Cerebellar cortex (tissue), 1 donor: ENCODE results near the gene ASIC4.

Experiments
- DNase-seq: peaks from one replicate; pipeline ENCODE4 v3.0.0-alpha.2; 2015; ENCODE audit warnings: low spot score

The ASIC4 gene

GRCh38 chr2:219536425-219536824 lies 22.1 kb downstream of the ASIC4 start:
- DNase-seq: no peak

- no peak for DNase-seq
Measured at GRCh38 chr2:219536967-219537366, 22.7 kb downstream of the ASIC4 start.

- DNase-seq: no peak
Measured at GRCh38 chr2:219537657-219538488, 23.6 kb downstream of the ASIC4 start.

GRCh38 chr2:219538504-219538951 lies 24.2 kb downstream of the ASIC4 start:
- DNase-seq: no peak

- DNase-seq: no peak
Measured at GRCh38 chr2:219538956-219539788, 24.9 kb downstream of the ASIC4 start.

- DNase-seq: no peak
Measured at GRCh38 chr2:219539926-219540678, 25.8 kb downstream of the ASIC4 start.

GRCh38 chr2:219540784-219541504 lies 26.7 kb downstream of the ASIC4 start:
- DNase-seq: no peak

GRCh38 chr2:219541611-219542180 lies 27.4 kb downstream of the ASIC4 start:
- peak; percentile 81 for DNase-seq

GRCh38 chr2:219542931-219543595 lies 28.8 kb downstream of the ASIC4 start:
- DNase-seq: peak; percentile 33

- peak; percentile 97 for DNase-seq
Measured at GRCh38 chr2:219543596-219544358, 29.5 kb downstream of the ASIC4 start, which contains the start of the genes CHPF and TMEM198. Gene CHPF (minus strand): TSS chr2:219543809. CDS start chr2:219543538, 271 bp downstream. Gene TMEM198 (plus strand): TSS chr2:219544028. CDS start chr2:219544728, 700 bp downstream.

- DNase-seq: no peak
Measured at GRCh38 chr2:219544567-219544966, 30.3 kb downstream of the ASIC4 start.

GRCh38 chr2:219545295-219545942 lies 31.1 kb downstream of the ASIC4 start:
- DNase-seq: no peak

GRCh38 chr2:219545943-219546352 lies 31.7 kb downstream of the ASIC4 start:
- DNase-seq: no peak

GRCh38 chr2:219547621-219548020 lies 33.3 kb downstream of the ASIC4 start:
- DNase-seq: no peak

- no peak for DNase-seq
Measured at GRCh38 chr2:219548990-219549389, 34.7 kb downstream of the ASIC4 start.

- no peak for DNase-seq
Measured at GRCh38 chr2:219549619-219550018, 35.3 kb downstream of the ASIC4 start.

GRCh38 chr2:219551441-219552381 lies 37.4 kb downstream of the ASIC4 start:
- DNase-seq: no peak
